ENCODE measurements around the gene FAXDC2. TPM values are rescaled to one million over a fixed set of nuclear protein-coding genes. Genes with fewer than 3 reads are reported as not detected.

Gene FAXDC2
- total and polyA plus RNA-seq, 2 of the 13 experiments (the other 11 are each of a cell fraction or from before 2014, with no cell fraction given) = 4.7 to 58.8 TPM

GRCh38 chr5:154857530-154858296, 7.3 kb upstream of the FAXDC2 start (continued):
- TF ChIP-seq PHB2 (IDR thresholded peaks at IDR 0.05; ENCODE audit: partially characterized antibody) (no peak), GTF3A (CRISPR knock-in tag; conservative IDR thresholded peaks at IDR 0.05) (no peak), ZNF891 (CRISPR knock-in tag; IDR thresholded peaks at IDR 0.05) (peak; percentile 89), ZNF138 (CRISPR knock-in tag; IDR thresholded peaks at IDR 0.05; ENCODE audit: low read depth) (no peak), ZNF572 (CRISPR knock-in tag; IDR thresholded peaks at IDR 0.05) (no peak), FOXK1 (CRISPR knock-in tag; IDR thresholded peaks at IDR 0.05; ENCODE audit: borderline replicate concordance, low read depth) (no peak), TEF (CRISPR knock-in tag; IDR thresholded peaks at IDR 0.05) (no peak), ZNF605 (CRISPR knock-in tag; IDR thresholded peaks at IDR 0.05) (0 out of 2 replicates have a peak, but pooled peaks have one; percentile 25), ZSCAN31 (CRISPR knock-in tag; IDR thresholded peaks at IDR 0.05; ENCODE audit: low read depth) (no peak; the same call in none of the 2 replicates), ZBTB10 (CRISPR knock-in tag; IDR thresholded peaks at IDR 0.05; ENCODE audit: borderline replicate concordance) (no peak), NFE2L2 (IDR thresholded peaks at IDR 0.05; ENCODE audit: low read length) (no peak), HNF4G (IDR thresholded peaks at IDR 0.05; ENCODE audit: borderline replicate concordance, low read depth, low read length) (no peak), HNF4G (CRISPR knock-in tag; IDR thresholded peaks at IDR 0.05; ENCODE audit: borderline replicate concordance, low read depth) (no peak), TCF7 (IDR thresholded peaks at IDR 0.05; ENCODE audit: low read depth) (0 out of 2 replicates have a peak, but pooled peaks have one; percentile 17), SRY (CRISPR knock-in tag; IDR thresholded peaks at IDR 0.05) (peak; percentile 48), ARNT (IDR thresholded peaks at IDR 0.05) (no peak), XRCC5 (optimal IDR thresholded peaks at IDR 0.05; ENCODE audit: low read length) (no peak), ZBTB4 (CRISPR knock-in tag; IDR thresholded peaks at IDR 0.05; ENCODE audit: borderline replicate concordance) (no peak), BORCS8-MEF2B (CRISPR knock-in tag; IDR thresholded peaks at IDR 0.05) (0 out of 2 replicates have a peak, but pooled peaks have one; percentile 33), MYPOP (CRISPR knock-in tag; IDR thresholded peaks at IDR 0.05) (no peak), E2F1 (CRISPR knock-in tag; IDR thresholded peaks at IDR 0.05) (peak; percentile 78)

Measured in HepG2 (cell line).